ENCODE measurements around the gene TBXAS1.

GRCh38 chr7:140025241-140025640 is 196.2 kb downstream of the TBXAS1 start:
- no peak for TF ChIP-seq ARNT (IDR thresholded peaks at IDR 0.05)
- no peak for TF ChIP-seq TARDBP (IDR thresholded peaks at IDR 0.05)
- TF ChIP-seq FOXM1 (IDR thresholded peaks at IDR 0.05; ENCODE audit: borderline replicate concordance) = no peak
- no peak for TF ChIP-seq BHLHE40 (IDR thresholded peaks at IDR 0.05; ENCODE audit: borderline replicate concordance)
- TF ChIP-seq FOXK2 (IDR thresholded peaks at IDR 0.05) = no peak
- TF ChIP-seq SUZ12 (IDR thresholded peaks at IDR 0.05) = no peak
- no peak for TF ChIP-seq ZNF384 (IDR thresholded peaks at IDR 0.05)
- TF ChIP-seq HDGF (IDR thresholded peaks at IDR 0.05; ENCODE audit: borderline replicate concordance) = no peak

All from HEK293T (cell line).